CD14-positive monocyte (primary cell): ENCODE data around the gene KIAA0232. TPM values are rescaled to one million over a fixed set of nuclear protein-coding genes. Genes with fewer than 3 reads are reported as not detected.

Source experiments
- DNase-seq, 3 donors: peaks; one replicate each; pipeline ENCODE4 v3.0.0-alpha.2; 2011 to 2022
- H2AFZ ChIP-seq: 2 replicates; pipeline ENCODE4 v1.6.0; 2012; ENCODE audit warnings: mild to moderate bottlenecking, low read depth, low read length, inconsistent platforms; ENCODE audit not compliant: insufficient read depth, poor library complexity, severe bottlenecking
- H3K27ac ChIP-seq, 2 donors: 1 replicate in 1 of 2; 2 replicates in 1 of 2; pipeline ENCODE4 v1.5.1; 2012 to 2013; ENCODE audit warnings: low read length in 2 of 2, control low read depth in 1 of 2, inconsistent platforms in 1 of 2, low read depth in 1 of 2, mild to moderate bottlenecking in 1 of 2
- H3K27me3 ChIP-seq, 2 donors: one replicate each; pipeline versions ENCODE4 v1.6.0 to v1.6.1; 2011 to 2013; ENCODE audit warnings: low read length in 2 of 2; ENCODE audit not compliant: control insufficient read depth in 2 of 2, insufficient read depth in 2 of 2
- H3K36me3 ChIP-seq, 2 donors: replicated peaks in 1 of 2; 1 replicate in 1 of 2; 2 replicates in 1 of 2; pipeline versions ENCODE4 v1.5.1 to v1.6.1; 2012 to 2013; ENCODE audit warnings: low read length in 2 of 2, control low read depth in 1 of 2, inconsistent platforms in 1 of 2, mild to moderate bottlenecking in 1 of 2; ENCODE audit not compliant: insufficient read depth in 2 of 2, control insufficient read depth in 1 of 2
- H3K4me1 ChIP-seq, 2 donors: 1 replicate in 1 of 2; 2 replicates in 1 of 2; pipeline versions ENCODE4 v1.5.1 to v1.6.1; 2012 to 2013; ENCODE audit warnings: low read length in 2 of 2, control low read depth in 1 of 2, inconsistent platforms in 1 of 2, mild to moderate bottlenecking in 1 of 2, moderate library complexity in 1 of 2; ENCODE audit not compliant: insufficient read depth in 2 of 2, control insufficient read depth in 1 of 2
- H3K4me2 ChIP-seq: replicated peaks from 2 replicates; pipeline ENCODE3; 2012; ENCODE audit warnings: low read length, moderate library complexity, mild to moderate bottlenecking; ENCODE audit not compliant: poor library complexity, severe bottlenecking; ENCODE audit errors: extremely low read depth
- H3K4me3 ChIP-seq, 3 experiments: fragments of 200-600 bp in 1 of 3; sonication (generic) in 1 of 3; replicated peaks in 1 of 3; 1 replicate in 2 of 3; 2 replicates in 1 of 3; pipeline ENCODE4 v1.5.1; 2011 to 2013; ENCODE audit warnings: low read length in 3 of 3, mild to moderate bottlenecking in 3 of 3, control low read depth in 2 of 3, low read depth in 2 of 3, inconsistent platforms in 1 of 3, moderate library complexity in 1 of 3
- H3K79me2 ChIP-seq: 2 replicates; pipeline ENCODE4 v1.6.0; 2012; ENCODE audit warnings: mild to moderate bottlenecking, control low read depth, inconsistent platforms, low read length, moderate library complexity; ENCODE audit not compliant: insufficient read depth
- H3K9ac ChIP-seq: 2 replicates; pipeline ENCODE4 v1.6.0; 2017; ENCODE audit warnings: low read length, mild to moderate bottlenecking; ENCODE audit not compliant: insufficient read depth, poor library complexity, severe bottlenecking
- H3K9me3 ChIP-seq, 2 donors: replicated peaks in 1 of 2; 1 replicate in 1 of 2; 2 replicates in 1 of 2; pipeline versions ENCODE4 v1.5.1 to v1.6.1; 2012 to 2013; ENCODE audit warnings: low read length in 2 of 2, control low read depth in 1 of 2; ENCODE audit not compliant: control insufficient read depth in 1 of 2, insufficient read depth in 1 of 2
- H4K20me1 ChIP-seq: 2 replicates; pipeline ENCODE4 v1.6.0; 2012; ENCODE audit warnings: mild to moderate bottlenecking, low read length, control low read depth, moderate library complexity; ENCODE audit not compliant: insufficient read depth
- H3K27ac Mint-ChIP-seq, 7 donors: one replicate each; pipeline ENCODE4 v1.8.0; 2020; ENCODE audit warnings: mild to moderate bottlenecking in 7 of 7, mixed read lengths in 7 of 7, moderate library complexity in 6 of 7, inconsistent platforms in 2 of 7
- H3K27me3 Mint-ChIP-seq, 3 donors: one replicate each; pipeline ENCODE4 v1.8.0; 2021 to 2022; ENCODE audit warnings: low read depth in 3 of 3, mild to moderate bottlenecking in 3 of 3, mixed read lengths in 3 of 3, moderate library complexity in 3 of 3, inconsistent platforms in 1 of 3
- H3K36me3 Mint-ChIP-seq, 2 donors: one replicate each; pipeline ENCODE4 v1.8.0; 2020; ENCODE audit warnings: mixed read lengths in 2 of 2, inconsistent platforms in 1 of 2, mild to moderate bottlenecking in 1 of 2
- H3K4me1 Mint-ChIP-seq: one replicate; pipeline ENCODE4 v1.8.0; 2020; ENCODE audit warnings: mild to moderate bottlenecking, mixed read lengths
- H3K4me3 Mint-ChIP-seq, 2 donors: one replicate each; pipeline ENCODE4 v1.8.0; 2020; ENCODE audit warnings: mild to moderate bottlenecking in 2 of 2, mixed read lengths in 2 of 2, moderate library complexity in 1 of 2
- H3K9me3 Mint-ChIP-seq, 7 donors: one replicate each; pipeline ENCODE4 v1.8.0; 2020 to 2022; ENCODE audit warnings: mixed read lengths in 7 of 7, mild to moderate bottlenecking in 6 of 7, moderate library complexity in 6 of 7, inconsistent platforms in 2 of 7
- CTCF ChIP-seq: fragments of 200-600 bp; IDR thresholded peaks from one replicate; pipeline ENCODE4 v1.8.0; 2022; ENCODE audit warnings: antibody characterized with exemption, mild to moderate bottlenecking
- WGBS: methylation state at CpG from one replicate; pipeline ENCODE4 v1.1.5; 2013; ENCODE audit warnings: missing lambda C conversion rate; ENCODE audit not compliant: insufficient coverage; 5-methylcytosine and 5-hydroxymethylcytosine counted together
- intact Hi-C, 2 donors: fragments of 100-400 bp; cut with micrococcal nuclease; formaldehyde crosslinking; loops; one replicate each; pipeline versions ENCODE4 v1.15.0 to v1.15.1; 2023
- polyA plus RNA-seq, 3 donors: library from polyadenylated mRNA; depleted of rRNA in 1 of 3; unstranded in 2 of 3; stranded (reverse) in 1 of 3; fragments of 300-500 nt in 2 of 3; fragments of >200 nt in 1 of 3; fragmentation: Illumina TruSeq in 2 of 3; gene quantifications; 1 replicate in 2 of 3; 2 replicates in 1 of 3; pipeline ENCODE4 v1.2.3, GENCODE V29; 2012 to 2021

The KIAA0232 gene
- polyA plus RNA-seq, 3 donors = 12.3 to 27.3 (median 20.6) TPM

- Histone ChIP-seq H3K9ac (no peak overlapping the region), H2AFZ (no peak overlapping the region), H3K79me2 (no peaks in the 10 kb centered on the region), H3K27me3 (no peaks in the 10 kb centered on the region), H3K9me3 (peaks cover 9 to 18% of the 10 kb centered on the region in 2 donors), H3K27ac (no peak overlapping the region), H4K20me1 (no peaks in the 10 kb centered on the region), H3K4me2 (no peak overlapping the region), H3K4me3 (no peak overlapping the region), H3K4me1 (peaks cover 80 to 86% of the 10 kb centered on the region in 2 donors), H3K36me3 (peaks cover 2 to 4% of the 10 kb centered on the region in 2 donors)
- peaks cover 5 to 20% (median 17%) of the 10 kb centered on the region in 7 donors for H3K9me3 Mint-ChIP-seq
- peak overlapping the region in 5 of 7 donors; percentile 74 to 98 (median 93) for H3K27ac Mint-ChIP-seq
- WGBS = 99% methylated on average over 30 of the region's 37 CpGs
- H3K4me1 Mint-ChIP-seq = peaks cover 81% of the 10 kb centered on the region
- no peak overlapping the region for H3K4me3 Mint-ChIP-seq
- no peak for TF ChIP-seq CTCF
- peaks cover 0 to 2% (median 1%) of the 10 kb centered on the region in 3 donors for H3K27me3 Mint-ChIP-seq
- intact Hi-C loops = loop anchor here in 1 of 2 donors (5.0 kb wide), 1 partner anchor 38 kb away; no protein-coding TSS in a partner anchor
- DNase-seq = no peak
- H3K36me3 Mint-ChIP-seq = peaks cover 8 to 14% of the 10 kb centered on the region in 2 donors
These were observed 106.7 kb downstream of the KIAA0232 start for GRCh38 chr4:6889101-6889735.

- peaks cover 5 to 20% (median 17%) of the 10 kb centered on the region in 7 donors for H3K9me3 Mint-ChIP-seq
- no peaks in the 10 kb centered on the region for H3K79me2 ChIP-seq
- H3K4me2 ChIP-seq = no peak overlapping the region
- H3K9ac ChIP-seq = no peak overlapping the region
- H3K36me3 ChIP-seq = no peaks in the 10 kb centered on the region
- H3K9me3 ChIP-seq = peaks cover 9 to 18% of the 10 kb centered on the region in 2 donors
- WGBS = 87% methylated on average over 10 of the region's 15 CpGs
- no peaks in the 10 kb centered on the region for H4K20me1 ChIP-seq
- H3K27me3 ChIP-seq = no peaks in the 10 kb centered on the region
- H3K4me3 Mint-ChIP-seq = no peak overlapping the region
- no peak for DNase-seq
- no peak overlapping the region for H2AFZ ChIP-seq
- no peak for TF ChIP-seq CTCF
- H3K4me1 ChIP-seq = peaks cover 86 to 92% of the 10 kb centered on the region in 2 donors
- H3K4me1 Mint-ChIP-seq = peaks cover 87% of the 10 kb centered on the region
- H3K27me3 Mint-ChIP-seq = peaks cover 0 to 2% (median 1%) of the 10 kb centered on the region in 3 donors
- no peak overlapping the region for H3K4me3 ChIP-seq
- H3K36me3 Mint-ChIP-seq = peaks cover 8 to 10% of the 10 kb centered on the region in 2 donors
- peak overlapping the region in 1 of 2 donors; percentile 88 for H3K27ac ChIP-seq
- intact Hi-C loops = loop anchor here in 1 of 2 donors (5.0 kb wide), 2 partner anchors 37 to 52 kb away; no protein-coding TSS in a partner anchor
- peak overlapping the region in 5 of 7 donors; percentile 72 to 98 (median 95) for H3K27ac Mint-ChIP-seq
These were observed 107.3 kb downstream of the KIAA0232 start for GRCh38 chr4:6889736-6890324.
